SU-DHL-6 (cell line): Measurements from ENCODE around the gene WDR93.

Source experiments
- EZH2phosphoT487 ChIP-seq: fragments of 200-600 bp; sonication (generic), shearing (Covaris generic); conservative IDR thresholded peaks from 2 replicates; pipeline ENCODE4 v1.6.1; 2018; ENCODE audit warnings: mild to moderate bottlenecking, antibody characterized with exemption, low read length, moderate library complexity, mixed read lengths
- TF ChIP-seq, protein P1 (sequence below): fragments of 200-600 bp; sonication (generic); IDR thresholded peaks from one replicate; pipeline ENCODE4 v1.5.1; 2017; ENCODE audit warnings: antibody characterized with exemption, mild to moderate bottlenecking, low read length, moderate library complexity; ENCODE audit not compliant: insufficient read depth, poor library complexity, severe bottlenecking

- TF ChIP-seq, protein P1, sequence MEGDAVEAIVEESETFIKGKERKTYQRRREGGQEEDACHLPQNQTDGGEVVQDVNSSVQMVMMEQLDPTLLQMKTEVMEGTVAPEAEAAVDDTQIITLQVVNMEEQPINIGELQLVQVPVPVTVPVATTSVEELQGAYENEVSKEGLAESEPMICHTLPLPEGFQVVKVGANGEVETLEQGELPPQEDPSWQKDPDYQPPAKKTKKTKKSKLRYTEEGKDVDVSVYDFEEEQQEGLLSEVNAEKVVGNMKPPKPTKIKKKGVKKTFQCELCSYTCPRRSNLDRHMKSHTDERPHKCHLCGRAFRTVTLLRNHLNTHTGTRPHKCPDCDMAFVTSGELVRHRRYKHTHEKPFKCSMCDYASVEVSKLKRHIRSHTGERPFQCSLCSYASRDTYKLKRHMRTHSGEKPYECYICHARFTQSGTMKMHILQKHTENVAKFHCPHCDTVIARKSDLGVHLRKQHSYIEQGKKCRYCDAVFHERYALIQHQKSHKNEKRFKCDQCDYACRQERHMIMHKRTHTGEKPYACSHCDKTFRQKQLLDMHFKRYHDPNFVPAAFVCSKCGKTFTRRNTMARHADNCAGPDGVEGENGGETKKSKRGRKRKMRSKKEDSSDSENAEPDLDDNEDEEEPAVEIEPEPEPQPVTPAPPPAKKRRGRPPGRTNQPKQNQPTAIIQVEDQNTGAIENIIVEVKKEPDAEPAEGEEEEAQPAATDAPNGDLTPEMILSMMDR = no peak
- TF ChIP-seq EZH2phosphoT487 = no peak
Observed at GRCh38 chr15:89693696-89694095, 3.1 kb downstream of the WDR93 start.
